ENCODE measurements around the gene UNC119. TPM values are rescaled to one million over a fixed set of nuclear protein-coding genes. Genes with fewer than 3 reads are reported as not detected.

UNC119 gene
- total RNA-seq, 2 experiments from 2014 or later = 14.2 to 14.9 TPM

- no peak overlapping the region for H3K4me2 ChIP-seq (ENCODE audit: low read length)
- H3K4me3 ChIP-seq (ENCODE audit: low read depth, low read length, poor library complexity, severe bottlenecking) = no peak overlapping the region
- CTCF ChIA-PET (ENCODE audit: unreplicated experiment) = no interaction called here
- H3K4me1 ChIP-seq (ENCODE audit: insufficient read depth, low read length, poor library complexity, severe bottlenecking) = peaks cover 19% of the 10 kb centered on the region
- no peaks in the 10 kb centered on the region for H3K79me2 ChIP-seq (ENCODE audit: insufficient read depth, low read depth, low read length)
- H3K9me3 ChIP-seq (ENCODE audit: low read length) = no peaks in the 10 kb centered on the region
- no peak overlapping the region for H3K27ac ChIP-seq (ENCODE audit: low read depth, low read length, poor library complexity, severe bottlenecking)
- no peak for DNase-seq (ENCODE audit: low spot score)
- TF ChIP-seq EZH2phosphoT487 (IDR thresholded peaks at IDR 0.05; ENCODE audit: borderline replicate concordance, low read depth, low read length) (no peak), CTCF (conservative IDR thresholded peaks at IDR 0.05; ENCODE audit: low read length) (no peak)
- BruUV-seq (replicated peaks) = no TSS peak
- no peaks in the 10 kb centered on the region for H3K9me2 ChIP-seq (ENCODE audit: insufficient read depth, low read length)
- POLR2A ChIA-PET = no interaction called here
- no peaks in the 10 kb centered on the region for H3K36me3 ChIP-seq (ENCODE audit: insufficient read depth, low read length)
- H4K20me1 ChIP-seq (ENCODE audit: insufficient read depth, low read length) = no peaks in the 10 kb centered on the region
- H2AFZ ChIP-seq (ENCODE audit: low read length) = no peak overlapping the region
- intact Hi-C loops (cut with micrococcal nuclease; ENCODE audit: unreplicated experiment) = no loop called here
Measured at GRCh38 chr17:28545787-28546415, 6.5 kb downstream of the UNC119 start.

DNA sequence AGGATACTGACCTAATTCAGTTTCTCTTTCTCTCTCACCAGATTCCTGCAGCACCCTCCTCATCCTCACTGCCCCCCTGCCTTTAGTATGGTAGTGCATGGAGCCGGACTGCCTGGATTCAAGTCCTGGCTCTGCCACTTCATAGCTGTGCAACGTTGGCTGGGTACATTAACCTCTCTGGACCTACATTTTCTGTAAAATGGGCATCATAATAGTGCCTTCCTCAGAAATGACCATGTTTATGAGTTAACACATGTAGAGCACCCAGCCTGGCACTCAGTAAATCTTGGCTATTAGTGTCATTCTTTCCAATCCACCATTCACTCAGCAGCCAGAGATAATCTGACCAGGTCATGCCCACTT lies 7.3 kb downstream of the UNC119 start:
- Histone ChIP-seq H2AFZ (ENCODE audit: low read length) (no peak overlapping the region), H4K20me1 (ENCODE audit: insufficient read depth, low read length) (no peaks in the 10 kb centered on the region), H3K27ac (ENCODE audit: low read depth, low read length, poor library complexity, severe bottlenecking) (no peak overlapping the region), H3K9me2 (ENCODE audit: insufficient read depth, low read length) (no peaks in the 10 kb centered on the region), H3K4me2 (ENCODE audit: low read length) (no peak overlapping the region), H3K9me3 (ENCODE audit: low read length) (no peaks in the 10 kb centered on the region), H3K4me1 (ENCODE audit: insufficient read depth, low read length, poor library complexity, severe bottlenecking) (peaks cover 17% of the 10 kb centered on the region), H3K36me3 (ENCODE audit: insufficient read depth, low read length) (no peaks in the 10 kb centered on the region), H3K4me3 (ENCODE audit: low read depth, low read length, poor library complexity, severe bottlenecking) (no peak overlapping the region), H3K79me2 (ENCODE audit: insufficient read depth, low read depth, low read length) (no peaks in the 10 kb centered on the region)
- intact Hi-C loops (cut with micrococcal nuclease; ENCODE audit: unreplicated experiment) = no loop called here
- DNase-seq (ENCODE audit: low spot score) = no peak
- CTCF ChIA-PET (ENCODE audit: unreplicated experiment) = no interaction called here
- TF ChIP-seq EZH2phosphoT487 (IDR thresholded peaks at IDR 0.05; ENCODE audit: borderline replicate concordance, low read depth, low read length) (no peak), CTCF (conservative IDR thresholded peaks at IDR 0.05; ENCODE audit: low read length) (no peak)
- BruUV-seq (replicated peaks) = no TSS peak
- POLR2A ChIA-PET = no interaction called here

- no peak overlapping the region for H2AFZ ChIP-seq (ENCODE audit: low read length)
- no peak overlapping the region for H3K4me2 ChIP-seq (ENCODE audit: low read length)
- no peaks in the 10 kb centered on the region for H3K36me3 ChIP-seq (ENCODE audit: insufficient read depth, low read length)
- TF ChIP-seq CTCF (conservative IDR thresholded peaks at IDR 0.05; ENCODE audit: low read length) (no peak), EZH2phosphoT487 (IDR thresholded peaks at IDR 0.05; ENCODE audit: borderline replicate concordance, low read depth, low read length) (no peak)
- intact Hi-C loops (cut with micrococcal nuclease; ENCODE audit: unreplicated experiment) = no loop called here
- no peak overlapping the region for H3K4me3 ChIP-seq (ENCODE audit: low read depth, low read length, poor library complexity, severe bottlenecking)
- H3K27ac ChIP-seq (ENCODE audit: low read depth, low read length, poor library complexity, severe bottlenecking) = no peak overlapping the region
- CTCF ChIA-PET (ENCODE audit: unreplicated experiment) = no interaction called here
- no peaks in the 10 kb centered on the region for H4K20me1 ChIP-seq (ENCODE audit: insufficient read depth, low read length)
- DNase-seq (ENCODE audit: low spot score) = no peak
- BruUV-seq (replicated peaks) = no TSS peak
- no peaks in the 10 kb centered on the region for H3K9me2 ChIP-seq (ENCODE audit: insufficient read depth, low read length)
- no peaks in the 10 kb centered on the region for H3K79me2 ChIP-seq (ENCODE audit: insufficient read depth, low read depth, low read length)
- POLR2A ChIA-PET = no interaction called here
- H3K9me3 ChIP-seq (ENCODE audit: low read length) = no peaks in the 10 kb centered on the region
- peaks cover 12% of the 10 kb centered on the region for H3K4me1 ChIP-seq (ENCODE audit: insufficient read depth, low read length, poor library complexity, severe bottlenecking)
Measured at GRCh38 chr17:28544402-28545140, 7.9 kb downstream of the UNC119 start.

All from OCI-LY7 (cell line).